ENCODE results near the gene IL1RAPL2.

DNA sequence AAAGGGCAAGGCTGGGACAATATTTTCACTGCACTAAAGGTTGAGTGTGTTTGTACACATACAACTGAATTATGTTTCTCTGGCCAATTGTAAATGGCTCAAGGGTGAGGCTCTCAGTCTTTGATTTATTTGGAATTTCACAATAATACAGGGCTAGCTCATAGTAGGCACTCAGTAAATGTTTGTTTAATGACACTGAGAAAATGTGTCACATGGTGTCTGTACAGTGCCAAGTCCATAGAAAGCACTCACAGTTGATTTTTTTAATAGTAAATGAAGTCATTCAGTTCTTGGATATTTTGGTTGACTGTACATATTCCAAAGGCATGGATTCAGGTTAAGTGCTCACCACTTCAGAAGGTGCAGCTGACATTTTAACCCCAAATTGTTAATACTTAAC is 176.4 kb downstream of the IL1RAPL2 start:
- TF ChIP-seq, protein P1, sequence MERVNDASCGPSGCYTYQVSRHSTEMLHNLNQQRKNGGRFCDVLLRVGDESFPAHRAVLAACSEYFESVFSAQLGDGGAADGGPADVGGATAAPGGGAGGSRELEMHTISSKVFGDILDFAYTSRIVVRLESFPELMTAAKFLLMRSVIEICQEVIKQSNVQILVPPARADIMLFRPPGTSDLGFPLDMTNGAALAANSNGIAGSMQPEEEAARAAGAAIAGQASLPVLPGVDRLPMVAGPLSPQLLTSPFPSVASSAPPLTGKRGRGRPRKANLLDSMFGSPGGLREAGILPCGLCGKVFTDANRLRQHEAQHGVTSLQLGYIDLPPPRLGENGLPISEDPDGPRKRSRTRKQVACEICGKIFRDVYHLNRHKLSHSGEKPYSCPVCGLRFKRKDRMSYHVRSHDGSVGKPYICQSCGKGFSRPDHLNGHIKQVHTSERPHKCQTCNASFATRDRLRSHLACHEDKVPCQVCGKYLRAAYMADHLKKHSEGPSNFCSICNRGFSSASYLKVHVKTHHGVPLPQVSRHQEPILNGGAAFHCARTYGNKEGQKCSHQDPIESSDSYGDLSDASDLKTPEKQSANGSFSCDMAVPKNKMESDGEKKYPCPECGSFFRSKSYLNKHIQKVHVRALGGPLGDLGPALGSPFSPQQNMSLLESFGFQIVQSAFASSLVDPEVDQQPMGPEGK (CRISPR knock-in tag; IDR thresholded peaks at IDR 0.05; ENCODE audit: borderline replicate concordance): no peak
- TF ChIP-seq ZFP3 (CRISPR knock-in tag; IDR thresholded peaks at IDR 0.05): no peak
- TF ChIP-seq ARNTL (CRISPR knock-in tag; IDR thresholded peaks at IDR 0.05; ENCODE audit: borderline replicate concordance, low read depth): no peak
- TF ChIP-seq, protein P2, sequence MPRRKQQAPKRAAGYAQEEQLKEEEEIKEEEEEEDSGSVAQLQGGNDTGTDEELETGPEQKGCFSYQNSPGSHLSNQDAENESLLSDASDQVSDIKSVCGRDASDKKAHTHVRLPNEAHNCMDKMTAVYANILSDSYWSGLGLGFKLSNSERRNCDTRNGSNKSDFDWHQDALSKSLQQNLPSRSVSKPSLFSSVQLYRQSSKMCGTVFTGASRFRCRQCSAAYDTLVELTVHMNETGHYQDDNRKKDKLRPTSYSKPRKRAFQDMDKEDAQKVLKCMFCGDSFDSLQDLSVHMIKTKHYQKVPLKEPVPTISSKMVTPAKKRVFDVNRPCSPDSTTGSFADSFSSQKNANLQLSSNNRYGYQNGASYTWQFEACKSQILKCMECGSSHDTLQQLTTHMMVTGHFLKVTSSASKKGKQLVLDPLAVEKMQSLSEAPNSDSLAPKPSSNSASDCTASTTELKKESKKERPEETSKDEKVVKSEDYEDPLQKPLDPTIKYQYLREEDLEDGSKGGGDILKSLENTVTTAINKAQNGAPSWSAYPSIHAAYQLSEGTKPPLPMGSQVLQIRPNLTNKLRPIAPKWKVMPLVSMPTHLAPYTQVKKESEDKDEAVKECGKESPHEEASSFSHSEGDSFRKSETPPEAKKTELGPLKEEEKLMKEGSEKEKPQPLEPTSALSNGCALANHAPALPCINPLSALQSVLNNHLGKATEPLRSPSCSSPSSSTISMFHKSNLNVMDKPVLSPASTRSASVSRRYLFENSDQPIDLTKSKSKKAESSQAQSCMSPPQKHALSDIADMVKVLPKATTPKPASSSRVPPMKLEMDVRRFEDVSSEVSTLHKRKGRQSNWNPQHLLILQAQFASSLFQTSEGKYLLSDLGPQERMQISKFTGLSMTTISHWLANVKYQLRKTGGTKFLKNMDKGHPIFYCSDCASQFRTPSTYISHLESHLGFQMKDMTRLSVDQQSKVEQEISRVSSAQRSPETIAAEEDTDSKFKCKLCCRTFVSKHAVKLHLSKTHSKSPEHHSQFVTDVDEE (CRISPR knock-in tag; IDR thresholded peaks at IDR 0.05): no peak
- no peak for TF ChIP-seq CSDC2 (CRISPR knock-in tag; IDR thresholded peaks at IDR 0.05)
- TF ChIP-seq GLIS3 (CRISPR knock-in tag; IDR thresholded peaks at IDR 0.05): no peak
- no peak for TF ChIP-seq RARB (CRISPR knock-in tag; IDR thresholded peaks at IDR 0.05)
